A549 (cell line): ENCODE data around the gene ARSD.

Experiments used
- CEBPB ChIP-seq, 2 experiments: fragments of >200 bp in 1 of 2; sonication (Bioruptor Twin) in 1 of 2; formaldehyde crosslinking in 1 of 2; IDR thresholded peaks; 2 replicates each; pipeline ENCODE4 v1.6.1; 2012 to 2016
- POLR2A ChIP-seq: IDR thresholded peaks from 2 replicates; pipeline ENCODE4 v1.6.1; 2012; ENCODE audit warnings: mild to moderate bottlenecking, low read length
- RNF2 ChIP-seq: fragments of 200-600 bp; sonication (generic); IDR thresholded peaks from 2 replicates; pipeline ENCODE4 v1.6.1; 2016; ENCODE audit warnings: low read depth, mild to moderate bottlenecking, antibody characterized with exemption, moderate library complexity, borderline replicate concordance
- ZC3H11A ChIP-seq: fragments of 450-650 bp; IDR thresholded peaks from 2 replicates; pipeline ENCODE4 v1.6.1; 2014; ENCODE audit warnings: antibody characterized with exemption, mild to moderate bottlenecking
- ZSCAN20 ChIP-seq: fragments of 250-450 bp; sonication (Bioruptor Pico); IDR thresholded peaks from 2 replicates; pipeline ENCODE4 v1.8.0; 2022; ENCODE audit warnings: mild to moderate bottlenecking, moderate library complexity
- TF ChIP-seq, protein P1 (sequence below): fragments of >200 bp; sonication (Bioruptor Twin); formaldehyde crosslinking; IDR thresholded peaks from 3 replicates; pipeline ENCODE4 v1.5.1; 2016
- TF ChIP-seq, protein P2 (sequence below): fragments of 250-450 bp; sonication (Bioruptor Pico); IDR thresholded peaks from 2 replicates; pipeline ENCODE4 v1.5.0; 2021; ENCODE audit warnings: mild to moderate bottlenecking, moderate library complexity, borderline replicate concordance
- TF ChIP-seq, protein P3 (sequence below): IDR thresholded peaks from 2 replicates; pipeline ENCODE4 v1.6.1; 2012
- TF ChIP-seq, protein P4 (sequence below): fragments of >200 bp; sonication (Bioruptor Twin); formaldehyde crosslinking; IDR thresholded peaks from 3 replicates; pipeline ENCODE4 v1.6.1; 2016

DNA sequence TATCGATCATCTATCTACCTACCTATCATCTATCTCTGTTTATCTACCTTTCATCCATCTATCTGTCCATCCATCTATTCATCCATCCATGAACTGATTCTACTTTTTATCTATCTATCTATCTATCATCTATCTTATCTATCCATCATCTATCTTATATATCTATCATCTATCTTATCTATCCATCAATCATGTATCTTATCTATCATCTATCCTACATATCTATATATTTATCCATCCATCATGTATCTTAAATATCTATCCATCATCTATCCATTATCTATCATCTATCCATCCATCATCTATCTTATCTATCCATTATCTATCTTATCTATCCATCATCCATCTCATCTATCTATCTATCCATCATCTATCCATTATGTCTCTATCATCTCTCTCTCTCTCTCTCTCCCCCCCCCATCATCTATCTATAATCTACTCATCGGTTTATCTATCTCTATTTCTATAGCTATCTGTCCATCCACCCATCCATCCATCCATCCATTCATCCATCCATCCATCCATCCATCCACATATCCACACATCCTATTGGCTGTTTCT is 20.9 kb downstream of the ARSD start:
- TF ChIP-seq POLR2A (no peak), ZSCAN20 (no peak), ZC3H11A (no peak), RNF2 (no peak), CEBPB (IDR thresholded peaks at IDR 0.05) (no peak)
- TF ChIP-seq, protein P1, sequence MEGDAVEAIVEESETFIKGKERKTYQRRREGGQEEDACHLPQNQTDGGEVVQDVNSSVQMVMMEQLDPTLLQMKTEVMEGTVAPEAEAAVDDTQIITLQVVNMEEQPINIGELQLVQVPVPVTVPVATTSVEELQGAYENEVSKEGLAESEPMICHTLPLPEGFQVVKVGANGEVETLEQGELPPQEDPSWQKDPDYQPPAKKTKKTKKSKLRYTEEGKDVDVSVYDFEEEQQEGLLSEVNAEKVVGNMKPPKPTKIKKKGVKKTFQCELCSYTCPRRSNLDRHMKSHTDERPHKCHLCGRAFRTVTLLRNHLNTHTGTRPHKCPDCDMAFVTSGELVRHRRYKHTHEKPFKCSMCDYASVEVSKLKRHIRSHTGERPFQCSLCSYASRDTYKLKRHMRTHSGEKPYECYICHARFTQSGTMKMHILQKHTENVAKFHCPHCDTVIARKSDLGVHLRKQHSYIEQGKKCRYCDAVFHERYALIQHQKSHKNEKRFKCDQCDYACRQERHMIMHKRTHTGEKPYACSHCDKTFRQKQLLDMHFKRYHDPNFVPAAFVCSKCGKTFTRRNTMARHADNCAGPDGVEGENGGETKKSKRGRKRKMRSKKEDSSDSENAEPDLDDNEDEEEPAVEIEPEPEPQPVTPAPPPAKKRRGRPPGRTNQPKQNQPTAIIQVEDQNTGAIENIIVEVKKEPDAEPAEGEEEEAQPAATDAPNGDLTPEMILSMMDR, result no peak
- TF ChIP-seq, protein P2, sequence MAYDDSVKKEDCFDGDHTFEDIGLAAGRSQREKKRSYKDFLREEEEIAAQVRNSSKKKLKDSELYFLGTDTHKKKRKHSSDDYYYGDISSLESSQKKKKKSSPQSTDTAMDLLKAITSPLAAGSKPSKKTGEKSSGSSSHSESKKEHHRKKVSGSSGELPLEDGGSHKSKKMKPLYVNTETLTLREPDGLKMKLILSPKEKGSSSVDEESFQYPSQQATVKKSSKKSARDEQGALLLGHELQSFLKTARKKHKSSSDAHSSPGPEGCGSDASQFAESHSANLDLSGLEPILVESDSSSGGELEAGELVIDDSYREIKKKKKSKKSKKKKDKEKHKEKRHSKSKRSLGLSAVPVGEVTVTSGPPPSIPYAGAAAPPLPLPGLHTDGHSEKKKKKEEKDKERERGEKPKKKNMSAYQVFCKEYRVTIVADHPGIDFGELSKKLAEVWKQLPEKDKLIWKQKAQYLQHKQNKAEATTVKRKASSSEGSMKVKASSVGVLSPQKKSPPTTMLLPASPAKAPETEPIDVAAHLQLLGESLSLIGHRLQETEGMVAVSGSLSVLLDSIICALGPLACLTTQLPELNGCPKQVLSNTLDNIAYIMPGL (CRISPR knock-in tag), result no peak
- TF ChIP-seq, protein P3, sequence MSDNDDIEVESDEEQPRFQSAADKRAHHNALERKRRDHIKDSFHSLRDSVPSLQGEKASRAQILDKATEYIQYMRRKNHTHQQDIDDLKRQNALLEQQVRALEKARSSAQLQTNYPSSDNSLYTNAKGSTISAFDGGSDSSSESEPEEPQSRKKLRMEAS, result no peak
- TF ChIP-seq, protein P4, sequence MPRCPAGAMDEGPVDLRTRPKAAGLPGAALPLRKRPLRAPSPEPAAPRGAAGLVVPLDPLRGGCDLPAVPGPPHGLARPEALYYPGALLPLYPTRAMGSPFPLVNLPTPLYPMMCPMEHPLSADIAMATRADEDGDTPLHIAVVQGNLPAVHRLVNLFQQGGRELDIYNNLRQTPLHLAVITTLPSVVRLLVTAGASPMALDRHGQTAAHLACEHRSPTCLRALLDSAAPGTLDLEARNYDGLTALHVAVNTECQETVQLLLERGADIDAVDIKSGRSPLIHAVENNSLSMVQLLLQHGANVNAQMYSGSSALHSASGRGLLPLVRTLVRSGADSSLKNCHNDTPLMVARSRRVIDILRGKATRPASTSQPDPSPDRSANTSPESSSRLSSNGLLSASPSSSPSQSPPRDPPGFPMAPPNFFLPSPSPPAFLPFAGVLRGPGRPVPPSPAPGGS, result no peak
